Measurements from ENCODE around the gene MAP6D1. TPM values are rescaled to one million over a fixed set of nuclear protein-coding genes. Genes with fewer than 3 reads are reported as not detected.

MAP6D1 gene
- total RNA-seq, 1 experiment from 2014 or later, result 1.2 TPM

DNA sequence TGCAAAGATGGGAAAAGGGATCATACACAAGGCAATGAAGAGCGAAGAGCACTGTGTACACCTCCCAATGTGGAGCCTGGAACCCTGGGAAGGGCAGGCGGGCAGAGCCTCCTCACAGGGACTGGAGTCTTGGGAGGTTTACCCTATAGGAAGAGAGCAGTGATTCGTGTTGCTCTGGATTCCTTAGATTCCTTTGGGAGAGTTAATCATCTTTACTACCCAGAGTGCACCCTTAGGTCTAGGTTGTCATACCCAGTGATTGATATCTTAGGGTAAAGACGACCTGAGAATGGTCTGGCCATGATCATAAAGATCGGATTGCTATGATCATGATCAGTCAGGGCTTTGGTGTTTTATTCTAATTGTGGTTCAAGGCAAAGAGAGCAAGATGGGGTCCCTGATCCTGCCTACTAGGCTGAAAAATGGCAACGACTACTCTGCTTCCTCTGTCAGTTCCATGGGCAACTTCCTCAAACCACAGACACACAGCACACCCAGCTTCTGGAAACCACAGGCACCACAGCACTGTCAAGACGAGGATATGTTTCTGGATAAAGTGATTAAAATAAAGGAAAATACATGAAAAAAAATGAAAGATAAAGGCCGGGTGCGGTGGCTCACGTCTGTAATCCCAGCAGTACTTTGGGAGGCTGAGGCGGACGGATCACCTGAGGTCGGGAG is 20.4 kb upstream of the MAP6D1 start:
- H3K27ac ChIP-seq (ENCODE audit: low read length), result no peak overlapping the region
- no peaks in the 10 kb centered on the region for H3K4me1 ChIP-seq (ENCODE audit: low read length)
- no peak overlapping the region for H2AFZ ChIP-seq (ENCODE audit: low read length)
- no peaks in the 10 kb centered on the region for H3K9me2 ChIP-seq (replicated peaks; ENCODE audit: insufficient read depth, low read length)
- no peaks in the 10 kb centered on the region for H3K9me3 ChIP-seq (ENCODE audit: low read length)
- no peaks in the 10 kb centered on the region for H4K20me1 ChIP-seq (ENCODE audit: insufficient read depth, low read depth, low read length)
- DNase-seq, result no peak
- no peak overlapping the region for H3K4me3 ChIP-seq (ENCODE audit: low read length)
- no peak overlapping the region for H3K4me2 ChIP-seq (ENCODE audit: low read depth, low read length, poor library complexity, severe bottlenecking)
- peaks cover 64% of the 10 kb centered on the region; the same call in 1 of the 2 replicates for H3K36me3 ChIP-seq (ENCODE audit: insufficient read depth, low read length)
- no peak overlapping the region for H3K9ac ChIP-seq (ENCODE audit: low read length)
- H3K27me3 ChIP-seq (ENCODE audit: low read length), result no peaks in the 10 kb centered on the region
- peaks cover 36% of the 10 kb centered on the region for H3K79me2 ChIP-seq (ENCODE audit: low read length)

GRCh38 chr3:183845090-183845489 is 19.7 kb upstream of the MAP6D1 start:
- Histone ChIP-seq H4K20me1 (ENCODE audit: insufficient read depth, low read depth, low read length) (no peaks in the 10 kb centered on the region), H3K36me3 (ENCODE audit: insufficient read depth, low read length) (peaks cover 62% of the 10 kb centered on the region), H3K27ac (ENCODE audit: low read length) (no peak overlapping the region), H3K27me3 (ENCODE audit: low read length) (no peaks in the 10 kb centered on the region), H3K9me2 (replicated peaks; ENCODE audit: insufficient read depth, low read length) (no peaks in the 10 kb centered on the region), H3K4me2 (ENCODE audit: low read depth, low read length, poor library complexity, severe bottlenecking) (no peak overlapping the region), H3K9ac (ENCODE audit: low read length) (no peak overlapping the region), H3K79me2 (ENCODE audit: low read length) (peaks cover 30% of the 10 kb centered on the region), H2AFZ (ENCODE audit: low read length) (no peak overlapping the region), H3K4me3 (ENCODE audit: low read length) (no peak overlapping the region), H3K9me3 (ENCODE audit: low read length) (no peaks in the 10 kb centered on the region), H3K4me1 (ENCODE audit: low read length) (no peaks in the 10 kb centered on the region)
- no peak for DNase-seq

DNA sequence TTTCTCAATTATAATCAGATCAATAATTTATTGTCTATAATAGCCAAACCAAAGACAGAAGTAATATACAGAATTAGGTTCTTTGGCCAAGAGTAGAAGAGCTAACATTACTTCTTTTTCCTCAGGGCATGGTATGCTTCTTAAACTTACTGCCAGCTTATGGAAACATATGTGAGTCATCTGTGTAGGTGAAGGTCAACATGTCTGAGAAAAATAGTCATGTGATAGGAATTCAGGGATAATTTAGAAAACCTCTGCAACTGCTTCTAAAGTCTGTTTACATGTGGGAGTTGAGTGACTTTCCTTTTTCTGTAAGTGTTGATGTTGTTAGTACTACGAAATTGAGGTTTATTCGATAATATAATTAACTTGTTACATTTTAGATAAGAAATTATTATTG is 19.2 kb upstream of the MAP6D1 start:
- Histone ChIP-seq H3K79me2 (ENCODE audit: low read length) (peaks cover 30% of the 10 kb centered on the region), H3K36me3 (ENCODE audit: insufficient read depth, low read length) (peaks cover 62% of the 10 kb centered on the region), H3K9me2 (replicated peaks; ENCODE audit: insufficient read depth, low read length) (no peaks in the 10 kb centered on the region), H3K27ac (ENCODE audit: low read length) (no peak overlapping the region), H3K9ac (ENCODE audit: low read length) (no peak overlapping the region), H4K20me1 (ENCODE audit: insufficient read depth, low read depth, low read length) (no peaks in the 10 kb centered on the region), H3K4me3 (ENCODE audit: low read length) (no peak overlapping the region), H3K4me1 (ENCODE audit: low read length) (no peaks in the 10 kb centered on the region), H3K4me2 (ENCODE audit: low read depth, low read length, poor library complexity, severe bottlenecking) (no peak overlapping the region), H3K27me3 (ENCODE audit: low read length) (no peaks in the 10 kb centered on the region), H2AFZ (ENCODE audit: low read length) (no peak overlapping the region), H3K9me3 (ENCODE audit: low read length) (no peaks in the 10 kb centered on the region)
- no peak for DNase-seq

GRCh38 chr3:183839751-183840150 is 14.4 kb upstream of the MAP6D1 start:
- Histone ChIP-seq H3K4me3 (ENCODE audit: low read length) (no peak overlapping the region), H3K36me3 (ENCODE audit: insufficient read depth, low read length) (peaks cover 48% of the 10 kb centered on the region)

GRCh38 chr3:183837894-183838293 is 12.5 kb upstream of the MAP6D1 start:
- H3K27me3 ChIP-seq (ENCODE audit: low read length), result no peaks in the 10 kb centered on the region
- peaks cover 46% of the 10 kb centered on the region for H3K36me3 ChIP-seq (ENCODE audit: insufficient read depth, low read length)

More at GRCh38 chr3:183839751-183840150, 14.4 kb upstream of the MAP6D1 start:
- H3K9ac ChIP-seq (ENCODE audit: low read length), result no peak overlapping the region
- H2AFZ ChIP-seq (ENCODE audit: low read length), result no peak overlapping the region
- no peaks in the 10 kb centered on the region for H4K20me1 ChIP-seq (ENCODE audit: insufficient read depth, low read depth, low read length)
- H3K4me1 ChIP-seq (ENCODE audit: low read length), result peaks cover 3% of the 10 kb centered on the region
- no peaks in the 10 kb centered on the region for H3K9me2 ChIP-seq (replicated peaks; ENCODE audit: insufficient read depth, low read length)
- no peak overlapping the region for H3K4me2 ChIP-seq (ENCODE audit: low read depth, low read length, poor library complexity, severe bottlenecking)
- H3K27me3 ChIP-seq (ENCODE audit: low read length), result no peaks in the 10 kb centered on the region
- H3K79me2 ChIP-seq (ENCODE audit: low read length), result peaks cover 26% of the 10 kb centered on the region
- no peaks in the 10 kb centered on the region for H3K9me3 ChIP-seq (ENCODE audit: low read length)
- H3K27ac ChIP-seq (ENCODE audit: low read length), result no peak overlapping the region
- no peak for DNase-seq

DNA sequence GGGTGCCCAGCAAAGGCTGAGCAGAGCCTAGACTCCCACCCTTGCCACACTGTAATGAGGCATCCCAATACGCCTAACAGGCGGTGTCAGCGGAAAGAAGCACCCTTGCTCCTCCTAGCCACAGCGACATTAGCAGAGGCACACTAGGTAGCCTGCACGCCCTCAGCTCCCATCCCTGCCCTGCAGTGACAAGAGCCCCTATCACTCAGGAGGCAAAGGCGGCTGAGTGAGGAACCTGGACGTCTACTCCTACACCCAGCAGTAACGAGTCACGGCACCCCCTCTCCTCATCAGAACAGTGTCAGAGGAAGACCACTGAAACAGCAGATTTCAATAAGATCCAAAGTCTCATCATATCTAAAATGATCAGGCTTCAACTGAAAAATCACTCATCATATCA is 12.0 kb upstream of the MAP6D1 start:
- Histone ChIP-seq H3K27ac (ENCODE audit: low read length) (no peak overlapping the region), H3K4me2 (ENCODE audit: low read depth, low read length, poor library complexity, severe bottlenecking) (no peak overlapping the region), H4K20me1 (ENCODE audit: insufficient read depth, low read depth, low read length) (no peaks in the 10 kb centered on the region), H3K9ac (ENCODE audit: low read length) (no peak overlapping the region), H3K36me3 (ENCODE audit: insufficient read depth, low read length) (peaks cover 50% of the 10 kb centered on the region), H2AFZ (ENCODE audit: low read length) (no peak overlapping the region), H3K4me3 (ENCODE audit: low read length) (no peak overlapping the region), H3K79me2 (ENCODE audit: low read length) (peaks cover 29% of the 10 kb centered on the region), H3K9me2 (replicated peaks; ENCODE audit: insufficient read depth, low read length) (no peaks in the 10 kb centered on the region), H3K4me1 (ENCODE audit: low read length) (peaks cover 3% of the 10 kb centered on the region), H3K9me3 (ENCODE audit: low read length) (no peaks in the 10 kb centered on the region), H3K27me3 (ENCODE audit: low read length) (no peaks in the 10 kb centered on the region)
- no peak for DNase-seq

More at GRCh38 chr3:183837894-183838293, 12.5 kb upstream of the MAP6D1 start:
- Histone ChIP-seq H3K27ac (ENCODE audit: low read length) (no peak overlapping the region), H4K20me1 (ENCODE audit: insufficient read depth, low read depth, low read length) (no peaks in the 10 kb centered on the region), H3K79me2 (ENCODE audit: low read length) (peaks cover 29% of the 10 kb centered on the region), H2AFZ (ENCODE audit: low read length) (no peak overlapping the region), H3K9ac (ENCODE audit: low read length) (no peak overlapping the region), H3K9me3 (ENCODE audit: low read length) (no peaks in the 10 kb centered on the region), H3K4me3 (ENCODE audit: low read length) (no peak overlapping the region), H3K9me2 (replicated peaks; ENCODE audit: insufficient read depth, low read length) (no peaks in the 10 kb centered on the region), H3K4me2 (ENCODE audit: low read depth, low read length, poor library complexity, severe bottlenecking) (no peak overlapping the region), H3K4me1 (ENCODE audit: low read length) (peaks cover 3% of the 10 kb centered on the region)
- DNase-seq, result no peak

GRCh38 chr3:183833516-183833915 is 8.1 kb upstream of the MAP6D1 start:
- H3K79me2 ChIP-seq (ENCODE audit: low read length), result peaks cover 19% of the 10 kb centered on the region; the same call in 1 of the 2 replicates
- no peaks in the 10 kb centered on the region for H3K4me1 ChIP-seq (ENCODE audit: low read length)
- H3K9me2 ChIP-seq (replicated peaks; ENCODE audit: insufficient read depth, low read length), result no peaks in the 10 kb centered on the region
- no peak overlapping the region for H3K27ac ChIP-seq (ENCODE audit: low read length)
- H3K27me3 ChIP-seq (ENCODE audit: low read length), result no peaks in the 10 kb centered on the region
- H3K36me3 ChIP-seq (ENCODE audit: insufficient read depth, low read length), result peaks cover 21% of the 10 kb centered on the region
- H3K9me3 ChIP-seq (ENCODE audit: low read length), result no peaks in the 10 kb centered on the region
- no peak for DNase-seq
- H3K9ac ChIP-seq (ENCODE audit: low read length), result no peak overlapping the region
- no peak overlapping the region for H3K4me2 ChIP-seq (ENCODE audit: low read depth, low read length, poor library complexity, severe bottlenecking)
- no peaks in the 10 kb centered on the region for H4K20me1 ChIP-seq (ENCODE audit: insufficient read depth, low read depth, low read length)
- no peak overlapping the region for H3K4me3 ChIP-seq (ENCODE audit: low read length)
- H2AFZ ChIP-seq (ENCODE audit: low read length), result no peak overlapping the region

DNA sequence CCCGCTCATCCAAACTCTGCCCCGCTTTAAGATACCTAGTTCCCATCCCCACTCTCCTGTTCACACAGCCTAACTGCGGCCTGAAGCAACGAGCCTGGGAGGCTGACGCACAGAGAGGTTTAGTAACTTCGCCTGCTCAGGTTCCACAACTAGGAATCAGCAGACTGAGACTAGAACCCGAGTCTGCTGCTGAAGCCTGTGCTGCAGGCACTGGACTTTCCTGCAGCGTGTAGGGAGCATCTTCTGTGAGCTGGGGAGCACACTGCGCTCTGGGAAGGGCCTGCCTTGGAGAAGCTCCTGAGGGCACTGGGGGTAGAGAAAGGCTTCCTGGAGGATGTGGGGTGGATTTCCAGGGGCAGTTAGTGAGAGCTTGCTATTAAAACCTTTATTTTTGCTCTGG is 4.8 kb upstream of the MAP6D1 start:
- DNase-seq, result no peak
- Histone ChIP-seq H3K4me1 (ENCODE audit: low read length) (peaks cover 4% of the 10 kb centered on the region), H3K4me3 (ENCODE audit: low read length) (no peak overlapping the region), H3K9me2 (replicated peaks; ENCODE audit: insufficient read depth, low read length) (no peaks in the 10 kb centered on the region), H4K20me1 (ENCODE audit: insufficient read depth, low read depth, low read length) (no peaks in the 10 kb centered on the region), H3K4me2 (ENCODE audit: low read depth, low read length, poor library complexity, severe bottlenecking) (no peak overlapping the region), H3K36me3 (ENCODE audit: insufficient read depth, low read length) (peaks cover 15% of the 10 kb centered on the region), H3K9me3 (ENCODE audit: low read length) (no peaks in the 10 kb centered on the region), H3K9ac (ENCODE audit: low read length) (no peak overlapping the region), H3K27ac (ENCODE audit: low read length) (no peak overlapping the region), H2AFZ (ENCODE audit: low read length) (no peak overlapping the region), H3K27me3 (ENCODE audit: low read length) (no peaks in the 10 kb centered on the region), H3K79me2 (ENCODE audit: low read length) (0 out of 2 replicates have a peak, but pooled peaks cover 6% of the 10 kb centered on the region)

All from Karpas-422 (cell line).